GM19463 (cell line): Measurements from ENCODE around the gene CFAP221.

Experiments used
- ATAC-seq: cut with Tn5 transposase; IDR thresholded peaks from one replicate; pipeline ENCODE4 v1.9.1; 2021; ENCODE audit warnings: mild to moderate bottlenecking, moderate library complexity; ENCODE audit not compliant: unreplicated experiment

Gene CFAP221

DNA sequence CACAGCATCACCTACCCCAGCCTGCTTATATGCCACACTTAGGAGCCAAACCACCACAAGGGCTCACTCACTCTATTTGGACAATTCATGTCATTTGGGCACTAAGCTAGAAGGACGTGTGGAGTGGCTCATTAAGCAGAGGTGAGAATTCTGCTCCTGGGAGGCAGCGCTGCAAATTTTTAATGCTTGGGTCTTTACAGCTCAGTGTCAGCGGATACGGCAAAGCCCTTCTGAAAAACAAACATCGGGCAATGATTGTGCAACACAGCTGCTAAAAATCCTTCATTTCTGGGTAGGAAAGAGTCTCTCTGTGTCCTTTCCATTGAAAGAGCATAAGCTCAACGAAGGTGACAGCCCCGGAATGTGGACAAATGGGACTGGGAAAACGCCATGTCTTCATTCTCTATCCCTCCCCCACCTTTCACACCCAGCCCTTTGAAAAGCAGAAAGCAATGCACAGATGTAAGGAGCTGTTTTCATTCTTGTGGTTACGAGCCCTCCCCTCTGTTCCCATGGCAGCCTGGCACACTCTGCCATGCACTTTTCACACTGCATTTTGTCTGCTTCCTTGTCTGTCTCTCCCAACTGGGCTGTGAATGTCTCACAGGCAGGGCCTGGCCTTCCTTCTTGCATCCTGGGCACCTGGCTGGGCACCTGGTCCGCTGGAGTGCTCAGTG, 150.7 kb downstream of the CFAP221 start:
- no peak for ATAC-seq

DNA sequence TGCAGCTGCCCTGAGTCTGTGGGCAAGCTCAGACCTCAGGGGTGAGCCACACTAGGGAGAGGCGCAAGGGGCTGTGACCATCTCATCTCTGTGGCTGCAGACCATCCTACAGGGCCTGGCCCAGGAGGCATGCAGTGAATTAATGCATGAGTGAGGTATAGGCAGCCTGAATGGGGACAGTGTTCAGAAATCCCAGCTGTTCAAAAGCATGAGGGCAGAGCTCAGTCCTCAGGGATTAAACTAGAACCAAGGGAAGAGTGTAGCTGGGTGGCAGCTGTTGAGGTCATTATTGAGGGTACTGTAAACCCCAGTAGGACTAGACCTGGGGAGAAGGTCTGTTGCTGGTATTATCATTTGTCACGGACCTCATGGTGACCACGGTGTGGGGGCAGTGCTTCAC, 151.8 kb downstream of the CFAP221 start:
- ATAC-seq: no peak

DNA sequence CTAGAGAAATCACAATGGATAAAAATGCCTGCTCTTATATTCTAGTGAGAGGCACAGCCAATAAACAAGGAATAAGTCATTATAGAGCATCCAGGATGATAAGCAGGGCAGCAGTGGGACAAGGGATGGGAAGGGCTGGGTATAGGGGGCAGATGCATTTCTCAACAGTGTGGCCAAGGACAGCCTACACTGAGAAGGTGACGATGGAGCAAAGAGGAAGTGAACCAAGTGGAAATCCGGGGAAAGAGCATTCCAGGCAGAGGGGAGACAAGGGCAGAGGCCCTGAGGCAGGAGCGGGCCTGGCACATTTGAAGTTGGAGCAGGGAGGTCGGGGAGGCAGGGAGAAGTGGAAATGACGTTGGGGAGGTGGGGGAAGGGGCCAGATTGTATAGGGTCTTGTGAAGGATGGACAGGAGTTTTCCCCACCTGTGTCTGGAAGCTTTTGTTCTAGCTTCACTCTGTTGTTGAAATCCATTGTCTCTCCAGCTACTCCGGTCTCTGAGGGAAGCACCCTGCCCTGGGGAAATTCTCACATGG, 152.3 kb downstream of the CFAP221 start:
- no peak for ATAC-seq

DNA sequence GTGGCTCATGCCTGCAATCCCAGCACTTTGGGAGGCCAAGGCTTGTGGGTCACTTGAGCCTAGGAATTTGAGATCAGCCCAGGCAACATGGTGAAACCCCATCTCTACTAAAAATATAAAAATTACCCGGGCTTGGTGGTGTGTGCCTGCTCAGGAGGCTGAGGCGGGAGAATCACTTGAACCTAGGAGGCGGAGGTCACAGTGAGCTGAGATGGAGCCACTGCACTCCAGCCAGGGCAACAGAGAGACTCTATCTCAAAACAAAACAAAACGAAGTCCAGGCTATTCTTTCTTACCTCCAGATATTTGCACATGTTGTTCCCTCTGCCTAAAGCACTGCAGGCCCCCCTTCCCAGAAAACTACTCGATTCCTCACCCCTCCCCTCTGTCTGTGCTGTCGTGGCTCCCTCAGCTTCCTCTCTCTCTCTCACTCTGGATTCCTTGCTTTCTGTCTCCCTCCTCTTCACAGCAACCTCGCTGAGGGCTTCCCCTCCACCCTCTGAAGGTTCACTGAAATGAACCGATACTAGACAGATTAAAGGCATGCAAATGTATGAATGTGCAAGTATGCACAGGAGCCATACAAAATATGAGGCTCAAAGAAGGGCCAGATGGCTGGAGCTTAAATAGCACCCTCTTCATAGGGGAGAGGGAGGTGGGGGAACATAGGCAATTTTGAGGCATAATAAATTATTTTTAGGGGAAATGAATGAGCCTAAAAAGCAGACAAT, 153.2 kb downstream of the CFAP221 start:
- peak; percentile 92 for ATAC-seq

DNA sequence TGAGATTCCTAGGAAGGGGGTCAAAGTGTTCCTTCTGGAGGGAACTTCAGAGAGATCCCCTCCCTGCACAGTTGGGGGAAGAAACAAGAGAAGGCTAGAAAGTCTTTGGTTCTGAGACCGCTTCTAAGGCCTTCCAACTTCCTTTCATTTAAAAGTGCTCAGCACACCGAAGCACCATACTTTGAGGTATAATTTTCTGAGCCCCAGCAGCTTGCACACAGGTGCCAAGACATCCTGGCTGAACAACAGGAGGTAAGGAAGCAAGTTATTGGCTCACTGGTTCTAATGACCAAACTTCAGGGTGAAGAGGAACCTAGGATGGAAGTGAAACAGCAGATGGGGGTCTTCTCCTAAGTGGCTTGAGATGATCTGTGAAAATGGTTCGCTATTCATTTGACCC, 154.0 kb downstream of the CFAP221 start:
- ATAC-seq: no peak

DNA sequence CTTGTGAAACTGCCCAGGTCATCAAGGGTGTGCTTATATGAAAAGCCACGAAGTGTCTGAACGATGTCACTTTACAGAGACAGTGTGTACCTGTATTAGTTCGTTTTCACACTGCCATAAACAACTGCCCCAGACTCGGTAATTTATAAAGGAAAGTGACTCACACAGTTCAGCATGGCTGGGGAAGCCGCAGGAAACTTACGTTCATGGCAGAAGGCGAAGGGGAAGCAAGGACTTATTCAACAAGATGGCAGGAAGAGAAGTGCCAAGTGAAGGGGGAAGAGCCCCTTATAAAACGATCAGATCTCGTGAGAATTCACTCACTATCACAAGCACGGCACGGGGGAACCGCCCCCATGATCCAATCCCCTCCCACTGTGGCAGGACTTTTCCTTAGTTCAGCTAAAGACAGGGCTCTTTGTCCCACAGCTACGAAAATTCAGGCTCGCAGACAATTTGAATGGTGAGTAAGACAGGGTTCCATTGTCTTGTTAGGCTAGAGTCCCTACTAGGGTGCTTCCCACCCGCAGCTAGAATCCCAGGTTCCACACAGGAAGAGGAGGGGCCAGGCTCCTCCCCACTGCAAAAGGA, 154.9 kb downstream of the CFAP221 start:
- ATAC-seq: no peak

DNA sequence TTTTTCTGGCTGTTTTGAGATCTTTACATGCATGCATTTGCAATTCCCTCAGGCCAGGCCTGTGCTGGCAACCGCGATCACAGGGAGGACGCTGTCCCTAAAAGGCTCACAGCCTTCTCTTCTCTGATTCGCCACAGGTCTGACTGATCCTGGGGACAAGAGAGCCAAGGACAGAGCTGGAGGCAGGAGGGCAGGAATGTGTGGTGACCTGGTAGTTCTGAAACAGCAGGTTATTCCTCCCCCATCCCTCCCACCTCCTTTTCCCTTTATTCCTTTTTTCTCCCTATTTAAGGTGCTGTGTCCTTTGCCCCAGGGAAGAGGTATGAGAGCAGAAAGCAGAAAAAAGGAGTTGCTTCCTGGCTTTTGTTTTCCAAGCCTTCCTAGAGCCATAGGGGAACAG, 156.6 kb downstream of the CFAP221 start:
- ATAC-seq: no peak

DNA sequence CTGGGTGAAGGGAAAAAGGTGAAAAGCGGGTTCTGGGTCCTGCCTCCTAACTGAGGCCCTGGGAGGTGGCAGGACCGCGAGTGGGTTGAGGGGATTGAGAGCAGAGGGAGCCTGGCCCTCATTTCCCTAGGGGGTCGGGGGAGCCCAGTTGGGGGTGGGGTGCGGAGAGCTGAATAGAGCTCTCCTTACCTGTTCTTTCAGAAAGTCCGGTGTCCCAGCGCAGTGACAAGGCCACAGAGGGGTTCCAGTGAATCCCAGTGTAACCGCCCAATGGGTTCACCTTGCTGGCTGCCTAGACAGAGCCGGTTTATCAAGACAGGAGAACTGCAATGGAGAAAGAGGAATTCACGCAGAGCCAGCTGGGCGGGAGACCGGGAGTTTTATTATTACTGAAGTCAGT, 157.1 kb downstream of the CFAP221 start:
- no peak for ATAC-seq

DNA sequence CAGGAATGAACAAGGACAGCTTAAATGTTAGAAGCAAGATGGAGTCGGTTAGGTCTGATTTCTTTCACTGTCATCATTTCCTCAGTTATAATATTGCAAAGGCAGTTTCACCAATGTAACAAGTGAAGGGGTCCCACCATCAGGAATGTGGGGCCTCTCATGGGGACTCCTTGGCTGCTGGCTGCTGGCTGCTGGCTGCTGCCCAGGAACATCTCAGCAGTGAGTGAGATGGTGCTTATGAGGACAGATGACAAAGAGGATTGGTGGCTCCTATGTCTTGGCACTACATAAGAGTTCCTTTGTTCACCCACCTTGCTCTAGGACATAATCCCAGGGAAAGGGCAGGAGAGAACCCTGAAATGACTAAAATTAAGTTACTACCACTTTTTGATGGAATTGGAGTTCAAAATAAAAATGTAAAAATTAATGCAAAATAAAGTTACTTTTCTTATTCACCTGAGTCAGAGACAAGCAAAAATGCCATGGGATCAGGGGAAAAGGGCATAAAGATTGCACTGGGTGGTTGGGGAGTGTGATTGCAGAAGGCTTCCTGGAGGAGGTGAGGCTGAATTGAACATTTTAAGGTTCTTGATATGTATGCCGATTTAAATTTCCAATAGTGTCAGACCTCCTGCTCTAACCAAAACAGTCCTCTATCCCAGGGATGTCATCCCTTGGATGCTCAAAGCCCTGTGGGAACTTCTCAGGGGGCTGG, 158.1 kb downstream of the CFAP221 start:
- ATAC-seq: no peak

DNA sequence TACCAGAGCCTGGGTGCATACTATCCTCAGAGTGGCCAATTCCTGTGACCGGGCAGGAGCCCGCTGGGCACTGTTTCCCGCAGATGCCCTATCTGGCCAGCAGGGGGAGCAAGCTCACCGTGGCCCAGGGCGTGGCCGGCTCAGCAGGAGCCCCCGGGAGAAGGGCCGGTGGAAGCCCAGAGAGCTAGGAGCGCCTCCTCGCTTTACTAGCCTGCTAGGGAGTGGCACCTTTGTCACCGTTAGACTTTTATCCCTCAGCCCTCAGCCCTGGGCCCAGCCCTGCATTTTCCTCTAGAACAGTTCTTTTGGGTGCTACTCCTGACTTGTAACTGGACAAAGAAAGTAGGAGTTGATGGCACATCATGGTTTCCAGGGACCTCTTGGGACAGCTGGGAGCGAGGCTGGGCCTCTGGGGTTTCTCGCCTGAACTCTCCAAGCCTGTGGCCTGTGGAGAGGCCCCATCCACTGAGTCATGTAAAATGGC, 158.7 kb downstream of the CFAP221 start:
- peak; percentile 86 for ATAC-seq

DNA sequence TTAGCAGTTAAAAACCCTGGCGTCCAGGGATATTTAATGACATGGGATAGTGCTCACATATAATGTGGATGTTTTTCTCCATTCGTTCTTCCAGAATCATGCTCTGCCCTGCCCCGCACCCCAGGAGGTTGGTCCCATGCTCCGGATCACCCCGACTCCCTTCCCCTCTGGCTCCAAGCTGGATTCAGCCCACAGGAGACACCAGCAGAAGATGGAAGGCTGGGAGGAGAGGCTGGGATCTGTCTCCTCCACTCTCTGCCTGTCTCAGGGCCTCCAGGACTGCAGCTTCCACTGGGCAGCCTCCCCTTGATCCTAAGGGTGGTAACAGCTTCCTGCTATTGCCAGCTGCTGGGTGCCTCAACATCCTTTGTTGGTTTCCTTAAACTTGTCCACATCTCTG, 159.3 kb downstream of the CFAP221 start:
- ATAC-seq: no peak

DNA sequence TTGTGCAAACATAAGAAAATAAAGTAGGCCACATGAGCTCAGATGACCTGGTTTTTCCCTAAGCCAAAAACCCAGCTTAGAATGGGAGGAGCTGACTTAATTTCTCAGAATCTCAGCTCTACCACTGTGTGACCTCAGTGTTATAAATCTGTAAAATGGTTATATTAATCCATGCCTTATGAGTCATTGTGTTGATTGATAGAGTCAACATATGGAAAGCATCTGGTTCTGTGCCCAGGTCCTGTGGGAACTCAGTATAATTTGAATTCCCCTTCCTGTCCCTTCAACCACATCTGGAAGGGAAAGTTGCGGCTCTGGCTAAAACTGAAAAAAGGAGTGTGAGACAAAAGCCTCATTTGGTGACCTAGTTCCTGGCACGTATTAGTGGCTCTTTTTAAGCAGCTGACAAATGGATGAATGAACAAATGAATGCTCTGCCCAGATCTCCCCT, 160.4 kb downstream of the CFAP221 start:
- ATAC-seq: peak; percentile 30

DNA sequence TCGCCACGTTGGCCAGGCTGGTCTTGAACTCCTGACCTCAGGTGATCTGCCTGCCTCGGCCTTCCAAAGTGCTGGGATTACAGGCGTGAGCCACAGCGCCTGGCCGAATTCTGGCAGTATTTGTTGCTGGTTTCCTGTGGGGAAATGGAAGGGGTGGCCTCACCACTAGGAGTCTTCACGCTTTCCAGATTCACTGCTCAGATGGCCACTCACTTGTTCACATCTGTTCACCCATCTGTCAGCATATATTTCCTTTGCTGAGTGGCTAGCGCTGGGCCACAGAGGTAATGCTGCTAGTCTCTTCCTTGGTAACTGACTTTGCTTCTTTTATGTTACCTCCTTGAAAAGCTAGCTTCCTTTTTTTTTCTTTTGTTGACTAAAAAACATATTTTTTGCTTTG, 162.0 kb downstream of the CFAP221 start:
- ATAC-seq: no peak
